Tongue (tissue), 2 donors: ENCODE results near the gene MOGAT1. TPM values are rescaled to one million over a fixed set of nuclear protein-coding genes. Genes with fewer than 3 reads are reported as not detected.
"Not testable (repeated sequence)": the region's sequence is repeated elsewhere in the genome, so short reads cannot be mapped to it uniquely, and the experiment has no call there.

Experiments
- DNase-seq: peaks from one replicate; pipeline ENCODE4 v3.0.0-alpha.2; 2015
- total RNA-seq: library from RNA; depleted of rRNA; stranded (reverse); fragments of >200 nt; gene quantifications from one replicate; pipeline ENCODE4 v1.2.3, GENCODE V29; 2014

Gene MOGAT1
- total RNA-seq, 1 donor from 2014 or later: not detected

GRCh38 chr2:222670191-222671038 is 1.0 kb upstream of the MOGAT1 start:
- no peak for DNase-seq

- DNase-seq: no peak
Measured at GRCh38 chr2:222672068-222672401, 577 bp downstream of the MOGAT1 start.

GRCh38 chr2:222673273-222673672 is 1.8 kb downstream of the MOGAT1 start:
- DNase-seq: no peak

GRCh38 chr2:222673883-222674282 is 2.4 kb downstream of the MOGAT1 start:
- no peak for DNase-seq

- DNase-seq: no peak
Measured at GRCh38 chr2:222677981-222678380, 6.5 kb downstream of the MOGAT1 start.

GRCh38 chr2:222683805-222684204 is 12.3 kb downstream of the MOGAT1 start:
- DNase-seq: no peak

GRCh38 chr2:222686086-222686750 is 14.8 kb downstream of the MOGAT1 start:
- no peak for DNase-seq

- no peak for DNase-seq
Measured at GRCh38 chr2:222688917-222689316, 17.5 kb downstream of the MOGAT1 start.

GRCh38 chr2:222689322-222689721 is 17.9 kb downstream of the MOGAT1 start:
- DNase-seq: no peak

GRCh38 chr2:222690564-222691200 is 19.2 kb downstream of the MOGAT1 start:
- peak; percentile 91 for DNase-seq

- DNase-seq: not testable (repeated sequence)
Measured at GRCh38 chr2:222693413-222693812, 22.0 kb downstream of the MOGAT1 start.

GRCh38 chr2:222693837-222694236 is 22.4 kb downstream of the MOGAT1 start:
- DNase-seq: no peak

- DNase-seq: no peak
Measured at GRCh38 chr2:222698276-222698675, 26.8 kb downstream of the MOGAT1 start.

GRCh38 chr2:222701233-222701632 is 29.8 kb downstream of the MOGAT1 start:
- DNase-seq: no peak

GRCh38 chr2:222701721-222702131 is 30.3 kb downstream of the MOGAT1 start:
- peak; percentile 55 for DNase-seq

GRCh38 chr2:222703091-222703490 is 31.6 kb downstream of the MOGAT1 start:
- DNase-seq: no peak

- DNase-seq: peak; percentile 38
Measured at GRCh38 chr2:222703886-222704285, 32.4 kb downstream of the MOGAT1 start.

GRCh38 chr2:222706616-222707015 is 35.2 kb downstream of the MOGAT1 start:
- DNase-seq: no peak

- DNase-seq: no peak
Measured at GRCh38 chr2:222707102-222707688, 35.7 kb downstream of the MOGAT1 start.

GRCh38 chr2:222707689-222708273 is 36.3 kb downstream of the MOGAT1 start:
- no peak for DNase-seq

GRCh38 chr2:222708274-222708710 is 36.8 kb downstream of the MOGAT1 start:
- peak; percentile 92 for DNase-seq

- DNase-seq: peak; percentile 93
Measured at GRCh38 chr2:222709191-222709891, 37.9 kb downstream of the MOGAT1 start.
